Measurements from ENCODE around the gene IL17REL.

IL17REL gene

GRCh38 chr22:50046019-50046415 is 33.5 kb upstream of the IL17REL start:
- DNase-seq (ENCODE audit: low read depth) = no peak

- DNase-seq (ENCODE audit: low read depth) = no peak
Measured at GRCh38 chr22:50045211-50046018, 32.9 kb upstream of the IL17REL start.

- no peak for DNase-seq (ENCODE audit: low read depth)
Measured at GRCh38 chr22:50044485-50045118, 32.0 kb upstream of the IL17REL start.

GRCh38 chr22:50041361-50042065 is 28.9 kb upstream of the IL17REL start:
- DNase-seq (ENCODE audit: low read depth) = no peak

GRCh38 chr22:50040717-50041116 is 28.2 kb upstream of the IL17REL start:
- DNase-seq (ENCODE audit: low read depth) = no peak

GRCh38 chr22:50039669-50040443 is 27.3 kb upstream of the IL17REL start:
- DNase-seq (ENCODE audit: low read depth) = no peak

GRCh38 chr22:50035976-50036724 is 23.6 kb upstream of the IL17REL start:
- no peak for DNase-seq (ENCODE audit: low read depth)

- no peak for DNase-seq (ENCODE audit: low read depth)
Measured at GRCh38 chr22:50035131-50035881, 22.7 kb upstream of the IL17REL start.

- no peak for DNase-seq (ENCODE audit: low read depth)
Measured at GRCh38 chr22:50034126-50035081, 21.8 kb upstream of the IL17REL start.

- DNase-seq (ENCODE audit: low read depth) = no peak
Measured at GRCh38 chr22:50032941-50033601, 20.5 kb upstream of the IL17REL start.

- no peak for DNase-seq (ENCODE audit: low read depth)
Measured at GRCh38 chr22:50032109-50032871, 19.7 kb upstream of the IL17REL start.

- DNase-seq (ENCODE audit: low read depth) = no peak
Measured at GRCh38 chr22:50031189-50032091, 18.9 kb upstream of the IL17REL start.

- peak; percentile 62 for DNase-seq (ENCODE audit: low read depth)
Measured at GRCh38 chr22:50030297-50031188, 18.0 kb upstream of the IL17REL start.

- DNase-seq (ENCODE audit: low read depth) = peak; percentile 37
Measured at GRCh38 chr22:50027639-50028537, 15.3 kb upstream of the IL17REL start.

GRCh38 chr22:50025993-50026392 is 13.4 kb upstream of the IL17REL start:
- DNase-seq (ENCODE audit: low read depth) = no peak

Data from T-helper 22 cell (primary cell).